ENCODE measurements around the gene C19orf81. TPM values are rescaled to one million over a fixed set of nuclear protein-coding genes. Genes with fewer than 3 reads are reported as not detected.

Gene C19orf81
- total RNA-seq, 1 donor from 2014 or later = 7.9 TPM

- peaks cover 53% of the 10 kb centered on the region for H3K27me3 Mint-ChIP-seq (ENCODE audit: low read depth)
- no peaks in the 10 kb centered on the region for H3K36me3 Mint-ChIP-seq (ENCODE audit: low read depth)
- peak overlapping the region; percentile 78 for H3K4me3 Mint-ChIP-seq
- H3K9me3 Mint-ChIP-seq = no peaks in the 10 kb centered on the region
- peaks cover 24% of the 10 kb centered on the region for H3K4me1 Mint-ChIP-seq
- no peak overlapping the region for H3K27ac Mint-ChIP-seq (ENCODE audit: unreplicated experiment)
- no peak for DNase-seq (ENCODE audit: low read depth, low spot score)
- TF ChIP-seq CTCF (conservative IDR thresholded peaks at IDR 0.05) = peak; percentile 45
Observed at GRCh38 chr19:50663482-50663790, 14.2 kb downstream of the C19orf81 start.

GRCh38 chr19:50664204-50664603, 15.0 kb downstream of the C19orf81 start:
- H3K4me3 Mint-ChIP-seq = peak overlapping the region; percentile 78

GRCh38 chr19:50666346-50667176, 17.3 kb downstream of the C19orf81 start:
- Mint-ChIP-seq H3K27me3 (ENCODE audit: low read depth) (peaks cover 69% of the 10 kb centered on the region), H3K4me3 (no peak overlapping the region), H3K27ac (ENCODE audit: unreplicated experiment) (no peak overlapping the region), H3K9me3 (no peaks in the 10 kb centered on the region), H3K36me3 (ENCODE audit: low read depth) (no peaks in the 10 kb centered on the region), H3K4me1 (peaks cover 4% of the 10 kb centered on the region)
- DNase-seq (ENCODE audit: low read depth, low spot score) = no peak
- no peak for TF ChIP-seq CTCF (conservative IDR thresholded peaks at IDR 0.05)

More at GRCh38 chr19:50664204-50664603, 15.0 kb downstream of the C19orf81 start:
- Mint-ChIP-seq H3K9me3 (no peaks in the 10 kb centered on the region), H3K36me3 (ENCODE audit: low read depth) (no peaks in the 10 kb centered on the region), H3K27me3 (ENCODE audit: low read depth) (peaks cover 56% of the 10 kb centered on the region), H3K4me1 (peaks cover 21% of the 10 kb centered on the region), H3K27ac (ENCODE audit: unreplicated experiment) (no peak overlapping the region)
- no peak for DNase-seq (ENCODE audit: low read depth, low spot score)
- TF ChIP-seq CTCF (conservative IDR thresholded peaks at IDR 0.05) = no peak

- TF ChIP-seq CTCF (conservative IDR thresholded peaks at IDR 0.05) = no peak
- Mint-ChIP-seq H3K9me3 (no peaks in the 10 kb centered on the region), H3K4me1 (peaks cover 4% of the 10 kb centered on the region), H3K36me3 (ENCODE audit: low read depth) (no peaks in the 10 kb centered on the region), H3K27ac (ENCODE audit: unreplicated experiment) (no peak overlapping the region), H3K4me3 (no peak overlapping the region), H3K27me3 (ENCODE audit: low read depth) (peaks cover 75% of the 10 kb centered on the region)
- no peak for DNase-seq (ENCODE audit: low read depth, low spot score)
Observed at GRCh38 chr19:50667177-50667758, 18.0 kb downstream of the C19orf81 start.

- Mint-ChIP-seq H3K27me3 (ENCODE audit: low read depth) (peaks cover 75% of the 10 kb centered on the region), H3K9me3 (no peaks in the 10 kb centered on the region), H3K36me3 (ENCODE audit: low read depth) (no peaks in the 10 kb centered on the region), H3K4me3 (no peak overlapping the region), H3K4me1 (peaks cover 4% of the 10 kb centered on the region), H3K27ac (ENCODE audit: unreplicated experiment) (no peak overlapping the region)
- TF ChIP-seq CTCF (conservative IDR thresholded peaks at IDR 0.05) = no peak
- DNase-seq (ENCODE audit: low read depth, low spot score) = no peak
Observed at GRCh38 chr19:50667759-50668231, 18.6 kb downstream of the C19orf81 start.

Data from neural crest cell (in vitro differentiated cells).